Measurements from ENCODE around the gene TRIM2. TPM values are rescaled to one million over a fixed set of nuclear protein-coding genes. Genes with fewer than 3 reads are reported as not detected.

The TRIM2 gene
- total RNA-seq, 5 donors from 2014 or later (not counting 1 experiment from before 2014, with no cell fraction given), result 3.5 to 8.4 (median 4.4) TPM

DNA sequence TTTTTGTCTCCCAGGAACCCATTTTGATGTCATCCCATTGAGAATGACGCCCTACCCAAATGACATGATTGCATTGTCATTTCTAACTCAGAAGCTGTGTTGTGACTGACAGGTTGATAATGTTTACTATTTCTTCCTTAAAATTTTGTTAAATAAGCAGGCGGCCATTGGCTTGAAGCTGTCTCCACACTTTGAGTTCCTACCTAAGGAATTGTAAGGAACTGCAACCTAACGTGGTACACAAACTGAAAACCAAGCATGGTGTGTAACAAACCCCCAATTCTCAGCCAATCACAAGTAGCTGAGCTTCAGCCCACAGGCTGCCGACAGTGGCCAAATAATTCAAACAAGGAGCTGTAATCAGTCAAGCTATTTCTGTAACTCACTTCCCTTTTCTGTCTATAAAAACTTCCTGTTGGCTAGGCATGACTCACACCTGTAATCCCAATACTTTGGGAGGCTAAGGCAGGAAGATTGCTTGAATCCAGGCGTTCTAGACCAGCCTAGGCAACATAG is 137.4 kb downstream of the TRIM2 start:
- no peak overlapping the region for H3K4me3 Mint-ChIP-seq
- Histone ChIP-seq H3K4me3 (ENCODE audit: control insufficient read depth in 1 of 2, extremely low read depth in 1 of 2, low read length in 1 of 2) (no peak overlapping the region), H3K36me3 (ENCODE audit: control insufficient read depth in 2 of 2, extremely low read depth in 1 of 2, insufficient read depth in 1 of 2, low read length in 1 of 2) (no peaks in the 10 kb centered on the region), H3K9me3 (no peaks in the 10 kb centered on the region), H3K27me3 (replicated peaks in 1 of 2; ENCODE audit: control insufficient read depth in 2 of 2, extremely low read depth in 1 of 2, insufficient read depth in 2 of 2, low read length in 1 of 2) (no peaks in the 10 kb centered on the region), H3K4me1 (ENCODE audit: control insufficient read depth in 1 of 2, extremely low read depth in 1 of 2, insufficient read depth in 2 of 2, low read length in 2 of 2) (peaks cover 2 to 11% of the 10 kb centered on the region in 2 experiments), H3K27ac (ENCODE audit: low read length) (no peak overlapping the region)
- H3K36me3 Mint-ChIP-seq, result no peaks in the 10 kb centered on the region
- POLR2A ChIA-PET, result no interaction called here
- DNase-seq (no peak), ATAC-seq (replicated peaks in 1 of 4) (no peak)
- H3K4me1 Mint-ChIP-seq, result peaks cover 6 to 13% (median 9%) of the 10 kb centered on the region in 3 donors
- CTCF ChIA-PET, result interaction anchor here in 1 of 2 donors (0.6 to 3.2 kb wide), 5 partner anchors 35 to 232 kb away, joined by 3 to 19 read pairs (median 4); no protein-coding TSS in a partner anchor
- WGBS (ENCODE audit: insufficient coverage), result 17% methylated on average over 4 of the region's 5 CpGs
- peaks cover 0 to 7% of the 10 kb centered on the region in 2 donors for H3K27me3 Mint-ChIP-seq
- H3K9me3 Mint-ChIP-seq, result no peaks in the 10 kb centered on the region
- no peak overlapping the region for H3K27ac Mint-ChIP-seq

DNA sequence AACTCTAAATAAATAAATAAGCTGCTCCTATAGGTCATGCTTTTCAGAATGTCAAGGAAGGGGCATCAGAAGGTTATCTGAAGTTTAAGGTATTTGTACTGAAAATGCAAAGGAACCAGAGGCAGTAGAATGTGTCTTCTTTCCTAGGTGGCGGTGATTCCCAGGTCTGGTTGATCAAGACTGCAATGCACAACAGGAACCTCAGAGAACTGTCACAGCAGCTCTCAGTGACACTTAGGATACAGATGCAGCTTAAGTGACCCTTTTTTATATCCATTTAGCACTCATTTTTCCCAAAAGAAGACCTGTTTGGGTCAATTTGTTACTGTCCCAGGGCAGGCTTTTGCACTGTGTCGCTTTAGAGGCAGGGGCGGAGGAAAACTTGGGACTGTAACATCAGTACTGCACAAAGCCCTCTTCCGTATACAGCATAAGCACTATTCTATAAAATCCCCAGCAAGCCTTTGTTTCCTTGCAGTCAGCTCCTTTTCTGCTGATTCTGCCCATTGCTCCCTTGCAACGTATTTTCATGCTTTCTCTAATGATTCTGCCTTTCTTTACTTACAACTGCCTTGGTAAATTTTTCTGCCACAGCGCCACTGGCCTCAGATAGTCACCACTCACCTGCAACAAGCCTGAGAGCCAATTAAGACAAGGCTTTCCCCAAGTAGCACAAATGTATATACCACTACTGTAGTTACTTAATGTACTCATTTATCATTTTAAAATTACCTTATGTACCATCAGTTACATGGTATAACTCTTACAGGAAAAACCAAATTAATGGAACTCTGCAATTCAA is 138.7 kb downstream of the TRIM2 start:
- no peak overlapping the region for H3K27ac ChIP-seq (ENCODE audit: low read length)
- WGBS (ENCODE audit: insufficient coverage), result 96% methylated on average over 6 of the region's 6 CpGs

DNA sequence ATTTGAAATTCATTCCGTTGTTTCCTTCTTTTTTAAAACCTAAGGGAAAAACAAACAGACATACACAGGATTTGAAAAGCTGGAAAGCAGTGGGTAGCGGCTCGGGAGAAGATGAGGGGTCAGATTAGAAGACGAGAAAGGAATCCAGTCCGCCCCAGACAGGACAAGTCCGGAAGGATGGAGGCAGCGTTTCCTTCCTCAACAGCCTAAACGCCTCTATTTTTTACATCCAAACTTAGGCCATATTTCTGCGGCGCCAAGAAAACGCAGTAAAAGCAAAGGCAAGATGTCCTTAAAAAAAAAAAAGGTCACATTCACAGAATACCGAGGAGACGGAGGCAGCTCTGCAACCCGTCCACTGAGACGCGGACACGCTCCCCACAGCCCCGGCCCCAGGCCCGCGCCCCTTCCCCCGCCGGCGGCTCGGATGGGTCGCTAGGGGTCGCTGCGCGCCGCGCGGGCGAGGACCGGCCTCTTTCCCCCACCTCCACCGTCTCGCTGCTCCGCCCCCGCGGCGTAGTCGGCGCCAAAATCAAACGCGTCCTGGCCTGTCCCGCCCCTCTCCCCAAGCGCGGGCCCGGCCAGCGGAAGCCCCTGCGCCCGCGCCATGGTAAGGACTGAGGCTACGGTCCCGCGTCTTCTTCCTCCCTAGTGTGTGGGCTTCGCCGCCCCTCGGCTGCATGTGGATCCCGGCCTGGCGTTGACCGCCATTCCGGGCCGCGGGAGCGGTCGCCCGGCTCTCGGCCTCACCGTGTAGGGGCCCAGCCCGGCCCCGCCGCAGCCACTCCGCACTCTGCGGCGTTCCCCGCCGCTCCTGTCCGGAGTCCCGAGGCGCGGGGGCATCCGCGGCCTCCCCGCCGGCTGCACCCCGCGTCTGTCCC is 140.1 kb downstream of the TRIM2 start, which contains the start of gene MND1:
Gene MND1, plus strand, starts transcription at position 558 of the 881 bp plus-strand sequence. Its CDS starts 50 bp downstream, at position 608.
- no peaks in the 10 kb centered on the region for H3K36me3 ChIP-seq (ENCODE audit: control insufficient read depth in 2 of 2, extremely low read depth in 1 of 2, insufficient read depth in 1 of 2, low read length in 1 of 2)
- under 1% methylated on average over 75 of the region's 86 CpGs for WGBS (ENCODE audit: insufficient coverage)
- no peaks in the 10 kb centered on the region for H3K9me3 Mint-ChIP-seq
- peak within 1 kb of the TSS; percentile 82 to 95 for H3K4me3 ChIP-seq (ENCODE audit: control insufficient read depth in 1 of 2, extremely low read depth in 1 of 2, low read length in 1 of 2)
- H3K4me3 Mint-ChIP-seq, result peak within 1 kb of the TSS; percentile 84 to 95 (median 92)
- H3K27ac Mint-ChIP-seq, result peak within 1 kb of the TSS; percentile 49 to 50
- ATAC-seq (replicated peaks in 1 of 4) (peak; percentile 90 to 95 (median 92)), DNase-seq (peak; percentile 69 to 93 (median 86))
- H3K27ac ChIP-seq (ENCODE audit: low read length), result no peak within 1 kb of the TSS
- H3K36me3 Mint-ChIP-seq, result no peaks in the 10 kb centered on the region
- ChIA-PET POLR2A (no interaction called here), CTCF (interaction anchor here (0.6 to 4.3 kb wide), 10 partner anchors 14 to 406 kb away, joined by 3 to 57 read pairs (median 4); no protein-coding TSS in a partner anchor)
- peaks cover 6 to 11% of the 10 kb centered on the region in 2 experiments for H3K4me1 ChIP-seq (ENCODE audit: control insufficient read depth in 1 of 2, extremely low read depth in 1 of 2, insufficient read depth in 2 of 2, low read length in 2 of 2)
- no peaks in the 10 kb centered on the region for H3K9me3 ChIP-seq
- peaks cover 9 to 30% (median 15%) of the 10 kb centered on the region in 3 donors for H3K4me1 Mint-ChIP-seq
- H3K27me3 Mint-ChIP-seq, result peaks cover 0 to 7% of the 10 kb centered on the region in 2 donors
- no peaks in the 10 kb centered on the region for H3K27me3 ChIP-seq (replicated peaks in 1 of 2; ENCODE audit: control insufficient read depth in 2 of 2, extremely low read depth in 1 of 2, insufficient read depth in 2 of 2, low read length in 1 of 2)

More for the DNA sequence above, 138.7 kb downstream of the TRIM2 start:
- peak overlapping the region in 1 of 3 donors; percentile 41 for H3K4me3 Mint-ChIP-seq
- H3K9me3 ChIP-seq, result no peaks in the 10 kb centered on the region
- H3K27ac Mint-ChIP-seq, result no peak overlapping the region
- H3K36me3 Mint-ChIP-seq, result no peaks in the 10 kb centered on the region
- no peaks in the 10 kb centered on the region for H3K36me3 ChIP-seq (ENCODE audit: control insufficient read depth in 2 of 2, extremely low read depth in 1 of 2, insufficient read depth in 1 of 2, low read length in 1 of 2)
- no peak for ATAC-seq (replicated peaks in 1 of 4)
- DNase-seq, result no peak
- H3K4me1 Mint-ChIP-seq, result peaks cover 9 to 24% (median 10%) of the 10 kb centered on the region in 3 donors
- H3K27me3 Mint-ChIP-seq, result peaks cover 0 to 7% of the 10 kb centered on the region in 2 donors
- H3K4me3 ChIP-seq (ENCODE audit: control insufficient read depth in 1 of 2, extremely low read depth in 1 of 2, low read length in 1 of 2), result no peak overlapping the region
- CTCF ChIA-PET, result interaction anchor here (0.6 to 4.3 kb wide), 6 partner anchors 11 to 230 kb away, joined by 3 to 57 read pairs (median 4); no protein-coding TSS in a partner anchor
- POLR2A ChIA-PET, result interaction anchor here in 1 of 2 donors (0.6 kb wide), 1 partner anchor 129 kb away, joined by 3 read pairs; no protein-coding TSS in a partner anchor
- no peaks in the 10 kb centered on the region for H3K9me3 Mint-ChIP-seq
- H3K27me3 ChIP-seq (replicated peaks in 1 of 2; ENCODE audit: control insufficient read depth in 2 of 2, extremely low read depth in 1 of 2, insufficient read depth in 2 of 2, low read length in 1 of 2), result no peaks in the 10 kb centered on the region
- peaks cover 4 to 11% of the 10 kb centered on the region in 2 experiments for H3K4me1 ChIP-seq (ENCODE audit: control insufficient read depth in 1 of 2, extremely low read depth in 1 of 2, insufficient read depth in 2 of 2, low read length in 2 of 2)

DNA sequence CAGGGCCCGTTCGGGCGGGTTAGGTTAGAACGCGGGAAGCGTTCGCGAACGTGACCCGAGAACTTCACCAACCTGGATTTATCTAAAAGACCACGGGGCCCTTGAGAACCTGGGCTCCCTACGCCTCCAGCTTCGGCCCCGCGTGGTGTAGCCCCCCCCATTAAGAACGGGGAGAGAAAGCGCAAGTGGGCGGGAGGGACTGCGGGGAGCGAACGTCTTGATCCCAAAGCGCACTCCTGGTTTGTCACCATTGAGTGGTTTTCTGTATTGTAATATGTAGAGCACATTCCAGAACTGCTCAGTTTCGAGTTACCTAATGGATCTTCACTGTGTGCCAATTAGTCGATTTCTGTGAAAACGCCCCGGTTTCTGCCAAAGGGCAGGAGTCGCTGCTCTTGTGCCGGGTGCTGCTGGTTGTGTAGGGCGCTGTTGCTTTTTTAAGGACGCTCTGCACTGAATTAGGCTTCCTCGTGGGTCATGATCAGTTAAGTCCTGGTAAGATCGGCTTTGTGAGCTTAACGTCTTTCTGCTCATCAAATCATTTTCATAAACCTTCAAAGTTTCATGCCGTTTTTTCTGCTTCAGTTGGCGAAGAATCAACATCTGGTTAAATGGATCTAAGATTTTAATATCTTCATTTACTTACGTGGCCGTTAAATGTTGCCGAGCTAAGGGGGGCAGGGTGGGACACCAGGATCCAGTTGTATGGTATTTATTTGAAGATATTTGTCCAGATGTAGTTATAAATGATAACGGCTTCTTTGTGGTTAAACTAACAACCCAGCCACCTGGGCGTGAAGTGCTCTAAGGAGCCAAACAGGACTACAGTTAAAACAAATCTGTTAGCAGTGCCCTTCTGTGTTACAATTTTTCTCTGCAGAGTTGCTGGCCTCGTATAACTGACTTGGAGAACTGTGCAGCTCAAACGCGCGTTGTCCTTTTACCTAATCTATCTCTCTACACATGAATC is 141.1 kb downstream of the TRIM2 start:
- Histone ChIP-seq H3K4me3 (ENCODE audit: control insufficient read depth in 1 of 2, extremely low read depth in 1 of 2, low read length in 1 of 2) (peak overlapping the region; percentile 82 to 95), H3K27me3 (replicated peaks in 1 of 2; ENCODE audit: control insufficient read depth in 2 of 2, extremely low read depth in 1 of 2, insufficient read depth in 2 of 2, low read length in 1 of 2) (no peaks in the 10 kb centered on the region), H3K9me3 (no peaks in the 10 kb centered on the region), H3K36me3 (ENCODE audit: control insufficient read depth in 2 of 2, extremely low read depth in 1 of 2, insufficient read depth in 1 of 2, low read length in 1 of 2) (no peaks in the 10 kb centered on the region), H3K4me1 (ENCODE audit: control insufficient read depth in 1 of 2, extremely low read depth in 1 of 2, insufficient read depth in 2 of 2, low read length in 2 of 2) (peaks cover 6 to 11% of the 10 kb centered on the region in 2 experiments), H3K27ac (ENCODE audit: low read length) (no peak overlapping the region)
- Mint-ChIP-seq H3K27ac (peak overlapping the region; percentile 49 to 50), H3K4me1 (peaks cover 9 to 35% (median 17%) of the 10 kb centered on the region in 3 donors), H3K4me3 (peak overlapping the region; percentile 84 to 95 (median 92)), H3K27me3 (peaks cover 0 to 5% of the 10 kb centered on the region in 2 donors), H3K36me3 (no peaks in the 10 kb centered on the region), H3K9me3 (no peaks in the 10 kb centered on the region)
- DNase-seq, result peak; percentile 17 to 66 (median 39)
- POLR2A ChIA-PET, result interaction anchor here (0.5 to 0.6 kb wide), 3 partner anchors 81 to 559 kb away, joined by 3 to 6 read pairs (median 3); no protein-coding TSS in a partner anchor
- ATAC-seq (replicated peaks in 1 of 4), result peak; percentile 48 to 61 (median 50)
- 0% methylated on average over 26 of the region's 44 CpGs for WGBS (ENCODE audit: insufficient coverage)
- CTCF ChIA-PET, result interaction anchor here (0.6 to 4.3 kb wide), 13 partner anchors 13 to 298 kb away, joined by 3 to 57 read pairs (median 4); no protein-coding TSS in a partner anchor

DNA sequence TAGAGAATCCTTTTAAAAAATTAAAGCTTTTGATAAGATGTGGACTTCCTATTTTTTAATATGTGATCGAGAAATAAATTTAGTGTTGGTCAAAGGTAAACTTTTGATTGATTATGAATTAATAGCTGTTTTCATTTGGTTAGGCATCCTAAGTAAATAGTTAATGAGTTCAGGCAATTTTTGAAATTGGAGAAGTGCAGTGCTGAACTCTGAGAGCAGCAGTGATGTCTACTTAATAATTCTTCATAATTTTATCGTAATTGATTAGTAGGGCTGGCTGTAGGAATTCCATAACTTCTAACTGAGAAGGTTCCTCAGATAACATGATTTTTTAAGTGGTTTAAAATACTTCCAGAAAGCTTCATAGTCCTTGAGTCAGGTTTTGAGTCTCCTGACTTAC is 141.8 kb downstream of the TRIM2 start:
- no peak overlapping the region for H3K27ac ChIP-seq (ENCODE audit: low read length)
- no CpG with 5 or more reads among the region's 2 CpGs for WGBS (ENCODE audit: insufficient coverage)
- CTCF ChIA-PET, result interaction anchor here (0.6 to 4.3 kb wide), 13 partner anchors 53 to 298 kb away, joined by 3 to 57 read pairs (median 3); no protein-coding TSS in a partner anchor
- no peak overlapping the region for H3K27ac Mint-ChIP-seq
- no peak for DNase-seq
- ATAC-seq (replicated peaks in 1 of 4), result no peak
- H3K4me3 ChIP-seq (ENCODE audit: control insufficient read depth in 1 of 2, extremely low read depth in 1 of 2, low read length in 1 of 2), result no peak overlapping the region
- H3K36me3 ChIP-seq (ENCODE audit: control insufficient read depth in 2 of 2, extremely low read depth in 1 of 2, insufficient read depth in 1 of 2, low read length in 1 of 2), result no peaks in the 10 kb centered on the region
- no peaks in the 10 kb centered on the region for H3K27me3 ChIP-seq (replicated peaks in 1 of 2; ENCODE audit: control insufficient read depth in 2 of 2, extremely low read depth in 1 of 2, insufficient read depth in 2 of 2, low read length in 1 of 2)
- H3K36me3 Mint-ChIP-seq, result no peaks in the 10 kb centered on the region
- H3K4me1 ChIP-seq (ENCODE audit: control insufficient read depth in 1 of 2, extremely low read depth in 1 of 2, insufficient read depth in 2 of 2, low read length in 2 of 2), result peaks cover 6 to 11% of the 10 kb centered on the region in 2 experiments
- POLR2A ChIA-PET, result interaction anchor here in 1 of 2 donors (0.6 kb wide), 1 partner anchor 560 kb away, joined by 3 read pairs; no protein-coding TSS in a partner anchor
- peak overlapping the region; percentile 84 to 95 (median 92) for H3K4me3 Mint-ChIP-seq
- H3K9me3 ChIP-seq, result no peaks in the 10 kb centered on the region
- peaks cover 0 to 3% of the 10 kb centered on the region in 2 donors for H3K27me3 Mint-ChIP-seq
- H3K9me3 Mint-ChIP-seq, result no peaks in the 10 kb centered on the region
- peaks cover 9 to 36% (median 17%) of the 10 kb centered on the region in 3 donors for H3K4me1 Mint-ChIP-seq
